Stimulated activated naive CD4-positive, alpha-beta T cell treated with Interleukin-2 at 50 U/mL for 16 hours (primary cell): ENCODE data around the gene ABCB1.
"Not testable (repeated sequence)": the region's sequence is repeated elsewhere in the genome, so short reads cannot be mapped to it uniquely, and the experiment has no call there.

ENCODE experiments used
- DNase-seq: peaks from one replicate; lab custom pipeline; 2025; lab: John Stamatoyannopoulos, UW

The ABCB1 gene

DNA sequence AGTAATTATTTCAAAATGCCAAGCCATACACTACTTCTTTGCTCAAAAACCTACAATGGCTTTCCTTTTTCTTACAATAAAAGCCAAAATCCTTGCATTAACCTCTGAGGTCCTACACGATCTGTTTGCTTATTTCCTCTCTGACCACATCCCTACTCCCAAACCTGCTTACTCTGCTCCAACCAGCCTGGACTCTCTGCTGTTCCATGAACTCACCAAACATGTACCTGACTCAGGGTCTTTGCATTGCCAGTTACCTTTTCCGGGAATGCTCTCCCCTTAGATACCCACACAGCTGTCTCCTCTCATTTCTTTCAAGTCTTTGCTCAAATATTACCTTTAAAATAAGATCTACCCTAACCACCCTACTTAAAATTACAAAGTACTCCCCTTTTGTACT lies 127.5 kb downstream of the ABCB1 start:
- no peak for DNase-seq

DNA sequence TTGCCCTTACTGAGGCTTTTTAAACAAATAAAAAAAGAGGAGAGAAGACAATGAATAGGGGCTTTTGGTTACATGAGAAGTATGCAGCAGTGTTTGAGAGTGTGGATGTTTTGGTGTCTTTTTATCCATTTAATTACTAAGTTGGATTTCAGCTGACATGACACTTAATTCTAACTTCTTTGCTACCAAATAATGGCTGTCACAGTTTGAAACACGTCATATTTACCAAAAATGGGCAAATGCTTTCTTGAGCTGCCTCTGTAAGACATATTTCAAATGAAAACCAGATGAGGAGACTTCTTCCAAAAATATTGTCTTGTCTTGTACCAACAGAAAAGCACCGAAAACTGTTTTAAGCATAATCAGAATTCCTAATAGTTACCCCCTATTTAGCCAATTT lies 129.2 kb downstream of the ABCB1 start:
- no peak for DNase-seq

DNA sequence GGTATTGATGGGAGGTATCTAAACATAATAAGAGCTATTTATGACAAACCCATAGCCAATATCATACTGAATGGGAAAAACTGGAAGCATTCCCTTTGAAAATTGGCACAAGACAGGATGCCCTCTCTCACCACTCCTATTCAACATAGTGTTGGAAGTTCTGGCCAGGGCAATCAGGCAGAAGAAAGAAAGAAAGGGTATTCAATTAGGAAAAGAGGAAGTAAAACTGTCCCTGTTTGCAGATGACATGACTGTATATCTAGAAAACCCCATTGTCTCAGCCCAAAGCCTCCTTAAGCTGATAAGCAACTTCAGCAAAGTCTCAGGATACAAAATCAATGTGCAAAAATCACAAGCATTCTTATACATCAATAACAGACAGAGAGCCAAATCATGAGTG lies 131.5 kb downstream of the ABCB1 start:
- DNase-seq, result not testable (repeated sequence)

DNA sequence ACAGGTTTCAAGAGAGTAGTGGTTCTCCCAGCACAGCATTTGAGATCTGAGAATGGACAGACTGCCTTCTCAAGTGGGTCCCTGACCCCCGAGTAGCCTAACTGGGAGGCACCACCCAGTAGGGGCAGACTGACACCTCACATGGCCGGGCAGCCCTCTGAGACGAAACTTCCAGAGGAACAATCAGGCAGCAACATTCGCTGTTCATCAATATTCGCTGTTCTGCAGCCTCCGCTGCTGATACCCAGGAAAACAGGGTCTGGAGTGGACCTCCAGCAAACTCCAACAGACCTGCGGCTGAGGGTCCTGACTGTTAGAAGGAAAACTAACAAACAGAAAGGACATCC lies 135.2 kb downstream of the ABCB1 start:
- DNase-seq, result not testable (repeated sequence)

DNA sequence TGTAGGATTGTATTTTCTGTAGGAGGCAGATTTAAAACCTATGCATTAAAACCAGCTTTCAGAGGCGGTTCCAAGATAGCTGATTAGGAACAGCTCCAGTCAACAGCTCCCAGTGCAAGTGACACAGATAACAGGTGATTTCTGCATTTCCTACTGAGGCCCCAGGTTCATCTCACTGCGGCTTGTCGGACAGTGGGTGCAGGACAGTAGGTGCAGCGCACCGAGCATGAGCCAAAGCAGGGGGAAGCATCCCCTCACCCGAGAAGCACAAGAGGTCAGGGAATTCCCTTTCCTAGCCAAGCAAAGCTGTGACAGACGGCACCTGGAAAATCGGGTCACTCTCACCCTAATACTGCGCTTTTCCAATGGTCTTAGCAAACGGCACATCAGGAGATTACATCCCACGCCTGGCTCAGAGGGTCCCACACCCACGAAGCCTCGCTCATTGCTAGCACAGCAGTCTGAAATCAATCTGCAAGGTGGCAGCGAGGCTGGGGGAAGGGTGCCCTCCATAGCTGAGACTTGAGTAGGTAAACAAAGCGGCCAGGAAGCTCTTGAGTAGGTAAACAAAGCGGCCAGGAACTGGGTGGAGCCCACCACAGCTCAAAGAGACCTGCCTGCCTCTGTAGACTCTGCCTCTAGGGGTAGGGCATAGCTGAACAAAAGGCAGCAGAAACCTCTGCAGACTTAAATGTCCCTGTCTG lies 135.7 kb downstream of the ABCB1 start:
- not testable (repeated sequence) for DNase-seq

DNA sequence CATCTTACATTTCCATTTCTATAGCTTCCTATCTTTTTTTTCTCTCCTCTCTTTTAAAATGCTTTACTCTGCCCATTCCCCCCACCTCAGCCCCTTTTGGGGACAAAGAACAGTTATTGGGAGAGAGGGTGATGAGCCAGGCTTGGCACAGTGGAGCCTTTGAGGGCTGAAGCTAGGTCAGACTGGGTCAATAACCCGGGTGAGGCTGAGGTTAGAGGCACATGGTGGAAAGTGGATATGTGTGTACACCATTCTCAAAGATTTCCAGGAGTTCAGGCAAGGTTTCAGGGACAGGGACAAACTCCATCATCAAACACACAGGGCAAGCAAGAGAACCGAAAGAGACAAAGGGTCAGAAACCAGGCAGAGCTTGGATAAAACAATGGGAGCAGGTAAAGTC lies 136.7 kb downstream of the ABCB1 start:
- no peak for DNase-seq

DNA sequence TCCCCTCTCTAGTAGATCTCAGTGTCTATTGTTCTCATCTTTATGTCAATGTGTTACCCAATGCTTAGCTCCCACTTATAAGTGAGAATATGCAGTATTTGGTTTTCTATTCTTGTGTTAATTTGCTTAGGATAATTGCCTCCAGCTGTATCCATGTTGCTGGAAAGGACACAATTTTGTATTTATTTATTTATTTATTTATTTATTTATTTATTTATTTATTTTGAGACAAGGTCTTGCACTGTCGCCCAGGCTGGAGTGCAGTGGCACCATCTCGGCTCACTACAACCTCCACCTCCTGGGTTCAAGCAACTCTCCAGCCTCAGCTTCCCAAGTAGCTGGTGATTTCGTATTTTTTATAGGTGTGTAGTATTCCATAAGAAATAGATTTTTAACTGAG lies 140.2 kb downstream of the ABCB1 start:
- not testable (repeated sequence) for DNase-seq

DNA sequence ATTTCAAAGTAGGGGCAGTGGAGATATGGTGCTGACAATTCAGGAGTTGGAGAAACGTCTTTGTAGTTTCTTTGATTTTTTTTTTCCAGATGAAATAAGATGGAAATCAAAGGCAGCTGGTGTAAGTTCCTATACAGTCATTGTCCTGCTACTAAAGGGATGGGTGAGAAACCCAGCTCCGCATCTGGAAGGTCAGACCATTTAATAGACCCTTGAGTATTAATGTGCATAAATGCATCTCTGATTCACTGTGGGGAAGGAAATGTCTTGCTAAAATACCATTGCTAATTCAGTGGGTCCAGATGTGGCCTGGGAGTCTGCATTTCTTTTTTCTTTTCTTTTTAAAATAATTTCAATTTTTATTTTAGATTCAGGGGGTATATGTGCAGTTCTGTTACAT lies 140.7 kb downstream of the ABCB1 start:
- DNase-seq, result no peak

DNA sequence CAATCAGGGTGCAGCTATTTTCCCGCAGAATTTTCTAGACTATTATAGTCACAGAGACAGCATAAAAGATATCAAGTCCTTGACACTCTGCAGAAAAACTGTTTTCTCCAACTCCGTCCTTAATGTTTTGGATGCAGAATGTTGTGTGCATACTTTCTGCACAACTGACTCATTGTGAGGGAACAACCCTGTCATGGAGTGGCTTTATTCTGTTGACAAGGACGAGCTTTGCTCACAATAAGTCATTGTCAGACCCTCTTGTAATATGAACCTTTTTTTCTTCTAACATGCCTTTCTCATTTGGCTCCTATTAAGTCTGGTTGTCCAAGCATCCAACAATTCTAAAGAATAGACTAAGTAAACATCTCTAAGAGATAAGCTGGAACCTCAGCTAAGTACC lies 142.5 kb downstream of the ABCB1 start:
- no peak for DNase-seq

DNA sequence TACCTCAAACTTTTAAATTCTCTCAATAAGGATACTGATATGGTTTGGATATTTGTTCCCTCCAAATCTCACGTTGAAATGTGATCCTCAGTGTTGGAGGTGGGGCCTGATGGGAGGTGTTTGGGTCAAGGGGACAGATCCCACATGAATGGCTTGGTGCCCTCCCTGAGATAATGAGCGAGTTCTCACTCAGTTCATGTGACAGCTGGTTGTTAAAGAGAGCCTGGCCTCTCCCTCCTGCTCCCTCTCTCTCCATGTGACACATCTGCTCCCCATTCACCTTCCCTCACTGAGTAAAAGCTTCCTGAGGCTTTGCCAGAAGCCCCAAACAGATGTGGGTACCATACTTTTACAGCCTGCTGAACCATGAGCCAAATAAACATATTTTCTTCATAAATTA lies 144.4 kb downstream of the ABCB1 start:
- DNase-seq, result no peak
